ENCODE data around the gene TTLL8.

TTLL8 gene

DNA sequence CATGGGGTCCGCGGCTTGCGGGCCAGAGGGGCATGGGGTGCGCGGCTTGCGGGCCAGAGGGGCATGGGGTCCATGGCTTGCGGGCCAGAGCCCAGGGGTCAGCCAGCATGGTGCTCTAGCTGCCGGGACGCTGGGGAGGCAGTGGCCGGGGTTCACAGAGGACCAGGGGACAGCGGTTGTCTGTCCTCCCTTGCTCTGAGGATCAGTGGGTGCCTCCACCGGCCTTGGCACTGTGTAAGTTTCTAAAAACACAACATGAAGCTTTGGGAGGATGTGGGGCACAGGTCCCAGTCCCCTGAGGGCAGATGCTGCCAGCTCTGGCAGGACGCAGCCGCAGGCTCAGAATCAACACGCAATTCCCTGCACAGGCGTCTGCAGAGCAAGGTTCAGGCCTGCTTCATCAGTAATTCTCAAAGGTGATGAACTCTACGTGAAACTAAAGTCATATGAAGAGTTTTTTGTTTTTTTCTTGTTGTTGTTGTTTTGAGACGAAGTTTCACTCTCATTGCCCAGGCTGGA is 24.2 kb upstream of the TTLL8 start:
- DNase-seq: no peak

DNA sequence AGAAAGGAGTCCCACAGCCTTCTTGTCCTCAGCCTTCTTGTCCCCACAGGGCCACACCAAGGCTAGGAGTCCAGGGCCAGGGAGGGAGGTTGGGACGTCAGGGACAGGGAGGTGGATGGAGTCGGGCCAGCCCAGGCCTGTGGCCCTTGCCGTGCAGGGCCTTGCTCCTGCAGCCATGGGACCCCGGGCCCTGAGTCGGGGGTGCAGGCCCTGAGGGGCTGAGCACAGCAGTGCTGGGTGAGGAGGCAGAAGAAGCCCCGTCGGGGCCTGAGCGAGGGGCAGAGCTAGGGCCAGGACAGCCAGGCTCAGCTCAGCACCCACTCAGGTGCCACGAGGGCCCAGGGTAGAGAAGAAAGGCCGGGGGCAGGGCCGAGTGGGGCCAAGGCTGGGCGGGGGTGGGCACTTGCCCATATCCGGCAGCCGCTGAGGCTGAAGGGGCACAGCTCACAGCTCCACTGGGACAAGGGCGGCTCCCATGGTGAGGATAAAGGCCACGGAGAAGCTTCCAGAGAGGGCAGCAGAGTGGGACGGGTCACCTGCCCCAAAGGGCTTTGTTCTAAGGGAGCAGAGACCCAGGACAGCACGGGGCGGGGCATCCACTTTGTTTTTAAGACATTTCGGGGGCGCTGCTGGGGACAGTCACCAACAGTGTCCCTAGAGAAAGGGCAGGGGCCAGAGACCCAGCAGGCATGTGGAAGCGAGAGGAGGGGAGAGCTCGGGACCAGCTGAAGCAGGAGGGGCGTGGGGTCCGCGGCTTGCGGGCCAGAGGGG is 23.5 kb upstream of the TTLL8 start:
- no peak for DNase-seq

GRCh38 chr22:50080077-50080465 is 22.0 kb upstream of the TTLL8 start:
- no peak for DNase-seq

- DNase-seq: no peak
Observed at GRCh38 chr22:50078761-50079160, 20.7 kb upstream of the TTLL8 start.

DNA sequence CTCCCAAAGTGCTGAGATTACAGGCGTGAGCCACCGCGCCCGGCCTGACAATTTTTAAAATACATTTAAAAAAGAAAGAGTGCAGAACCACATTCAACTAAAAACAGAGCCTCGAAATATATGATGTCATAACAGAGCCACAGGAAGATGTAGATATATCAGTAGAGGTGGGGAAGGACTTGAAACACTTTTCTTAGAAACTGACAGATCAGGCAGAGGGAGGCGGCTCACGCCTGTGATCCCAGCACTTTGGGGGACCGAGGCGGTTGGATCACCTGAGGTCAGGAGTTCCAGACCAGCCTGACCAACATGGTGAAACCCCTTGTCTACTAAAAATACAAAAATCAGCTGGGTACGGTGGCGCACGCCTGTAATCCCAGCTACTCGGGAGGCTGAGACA is 20.1 kb upstream of the TTLL8 start:
- DNase-seq: no peak

GRCh38 chr22:50076646-50077535 is 18.8 kb upstream of the TTLL8 start:
- no peak for DNase-seq

DNA sequence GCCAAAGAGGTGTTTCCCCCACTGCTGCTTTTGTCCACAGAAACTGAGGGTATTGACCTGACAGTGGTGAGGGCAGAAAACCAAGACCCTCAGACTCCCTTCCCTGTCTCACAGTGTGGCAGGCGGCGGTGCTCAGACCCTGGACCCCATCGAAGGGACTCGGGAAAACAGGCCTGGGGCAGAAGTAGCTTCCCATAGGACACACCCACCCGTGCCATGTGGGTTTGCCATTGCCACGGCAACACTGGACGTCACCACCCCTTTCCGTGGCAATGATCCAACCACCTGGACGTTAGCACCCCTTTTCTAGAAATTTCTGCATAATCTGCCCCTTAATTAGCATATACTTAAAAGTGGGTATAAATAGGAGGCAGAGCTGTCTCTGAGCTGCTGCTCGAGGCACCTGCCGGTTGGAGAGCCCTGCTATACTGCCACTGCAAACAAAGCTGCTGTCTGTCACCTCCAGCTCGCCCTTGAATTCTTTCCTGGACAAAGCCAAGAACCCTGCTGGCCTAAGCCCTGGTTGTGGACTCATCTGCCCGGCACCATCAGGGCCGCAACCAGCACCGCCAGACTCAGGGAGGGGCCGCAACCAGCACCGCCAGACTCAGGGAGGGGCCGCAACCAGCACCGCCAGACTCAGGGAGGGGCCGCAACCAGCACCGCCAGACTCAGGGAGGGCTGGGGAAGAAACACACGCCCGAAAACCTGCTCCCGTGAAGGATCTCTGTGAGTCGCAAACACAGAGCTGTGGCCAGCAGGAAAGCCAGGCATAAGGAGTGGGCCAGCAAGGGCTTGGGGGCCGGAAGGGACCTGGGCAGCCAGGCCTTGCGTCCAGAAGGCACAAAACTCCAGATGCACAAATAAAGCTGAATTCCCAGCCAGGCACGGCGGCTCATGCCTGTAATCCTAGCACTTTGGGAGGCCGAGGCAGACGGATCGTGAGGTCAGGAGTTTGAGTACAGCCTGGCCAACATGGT is 16.7 kb upstream of the TTLL8 start:
- DNase-seq: peak; percentile 5

DNA sequence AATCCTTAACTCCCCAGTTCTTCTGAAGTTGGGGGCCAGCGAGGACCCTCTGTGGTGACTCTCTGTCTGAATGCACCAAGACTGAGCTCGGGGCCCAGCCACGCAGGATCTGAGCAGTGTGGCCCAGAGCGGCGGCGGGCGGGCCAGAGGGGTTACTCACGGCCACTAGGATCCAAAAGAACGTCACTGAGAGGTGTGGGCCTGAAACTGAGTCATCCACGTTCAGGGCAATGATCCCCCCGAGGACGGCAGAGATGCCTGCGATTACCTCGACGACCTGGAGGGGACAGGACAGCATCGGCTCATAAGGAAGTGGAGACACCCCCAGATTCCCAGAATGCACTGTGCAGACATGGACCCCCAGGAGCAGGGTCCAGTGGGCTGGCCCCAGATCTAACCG is 16.0 kb upstream of the TTLL8 start:
- DNase-seq: no peak

- no peak for DNase-seq
Observed at GRCh38 chr22:50072714-50073538, 14.8 kb upstream of the TTLL8 start.

GRCh38 chr22:50072167-50072555 is 14.1 kb upstream of the TTLL8 start:
- no peak for DNase-seq

DNA sequence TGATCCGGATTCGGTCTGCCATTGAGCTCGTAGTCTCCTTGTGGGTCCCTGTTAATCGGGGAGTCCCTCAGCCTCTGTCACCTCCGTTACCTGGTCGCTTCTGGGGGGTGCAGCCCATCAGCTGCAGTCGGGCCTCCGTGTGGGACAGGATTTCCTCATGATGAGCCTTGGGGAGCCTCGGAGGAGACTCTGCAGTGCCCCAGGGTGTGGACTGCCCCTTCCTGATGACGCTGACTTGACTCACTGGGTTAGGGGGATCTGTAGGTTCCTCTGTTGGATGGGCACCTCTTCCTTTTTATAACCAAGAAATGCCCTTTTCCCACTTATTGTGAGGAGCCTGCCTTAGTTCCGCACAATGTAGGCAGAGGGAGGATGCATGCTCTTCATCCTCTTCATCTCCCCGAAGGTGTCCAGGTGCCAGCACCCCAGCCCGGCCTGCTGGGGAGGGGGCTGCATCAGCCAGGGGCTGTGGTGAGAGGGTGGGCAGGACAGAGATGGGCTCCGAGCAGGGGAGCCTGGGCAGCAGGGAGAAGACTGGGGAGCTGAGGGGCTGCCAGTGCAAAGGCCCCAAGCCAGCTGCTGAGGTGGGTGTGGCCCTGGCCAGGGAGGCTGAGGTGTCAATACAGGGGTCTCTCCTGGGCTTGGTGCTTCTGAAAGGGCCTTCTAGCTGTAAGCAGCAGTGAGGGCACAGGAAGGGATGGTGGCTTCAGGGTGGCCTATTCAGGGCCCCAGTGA is 13.5 kb upstream of the TTLL8 start:
- no peak for DNase-seq

- DNase-seq: no peak
Observed at GRCh38 chr22:50070366-50070765, 12.3 kb upstream of the TTLL8 start.

DNA sequence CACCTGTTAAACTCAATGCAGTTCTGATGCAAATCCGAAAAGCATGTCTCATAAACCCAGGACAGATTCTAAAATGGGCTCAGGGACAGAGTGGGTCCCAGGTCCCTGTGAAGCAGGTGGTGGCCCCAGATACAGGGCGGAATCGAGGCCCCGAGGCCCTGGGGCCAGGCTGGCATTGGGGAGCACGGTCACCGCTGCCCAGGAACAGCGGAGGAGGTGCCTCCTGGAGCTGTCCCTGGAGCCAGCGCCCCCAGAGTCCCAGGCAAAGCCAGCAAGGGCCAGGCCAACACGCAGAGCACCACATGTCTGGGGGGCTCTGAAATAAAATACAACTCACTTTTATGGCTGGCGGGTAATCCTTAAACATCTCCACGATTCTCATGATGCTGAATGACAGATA is 10.0 kb upstream of the TTLL8 start:
- no peak for DNase-seq

DNA sequence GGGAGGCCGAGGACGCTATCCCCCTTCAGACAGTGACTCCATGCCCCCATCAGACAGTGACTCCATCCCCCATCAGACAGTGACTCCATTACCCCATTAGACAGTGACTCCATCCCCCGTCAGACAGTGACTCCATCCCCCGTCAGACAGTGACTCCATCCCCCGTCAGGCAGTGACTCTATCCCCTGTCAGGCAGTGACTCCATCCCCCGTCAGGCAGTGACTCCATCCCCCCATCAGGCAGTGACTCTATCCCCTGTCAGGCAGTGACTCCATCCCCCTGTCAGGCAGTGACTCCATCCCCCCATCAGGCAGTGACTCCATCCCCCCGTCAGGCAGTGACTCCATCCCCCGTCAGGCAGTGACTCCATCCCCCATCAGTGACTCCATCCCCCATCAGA is 9.1 kb upstream of the TTLL8 start:
- no peak for DNase-seq

GRCh38 chr22:50064453-50064852 is 6.4 kb upstream of the TTLL8 start:
- no peak for DNase-seq

GRCh38 chr22:50063589-50064393 is 5.7 kb upstream of the TTLL8 start:
- no peak for DNase-seq

DNA sequence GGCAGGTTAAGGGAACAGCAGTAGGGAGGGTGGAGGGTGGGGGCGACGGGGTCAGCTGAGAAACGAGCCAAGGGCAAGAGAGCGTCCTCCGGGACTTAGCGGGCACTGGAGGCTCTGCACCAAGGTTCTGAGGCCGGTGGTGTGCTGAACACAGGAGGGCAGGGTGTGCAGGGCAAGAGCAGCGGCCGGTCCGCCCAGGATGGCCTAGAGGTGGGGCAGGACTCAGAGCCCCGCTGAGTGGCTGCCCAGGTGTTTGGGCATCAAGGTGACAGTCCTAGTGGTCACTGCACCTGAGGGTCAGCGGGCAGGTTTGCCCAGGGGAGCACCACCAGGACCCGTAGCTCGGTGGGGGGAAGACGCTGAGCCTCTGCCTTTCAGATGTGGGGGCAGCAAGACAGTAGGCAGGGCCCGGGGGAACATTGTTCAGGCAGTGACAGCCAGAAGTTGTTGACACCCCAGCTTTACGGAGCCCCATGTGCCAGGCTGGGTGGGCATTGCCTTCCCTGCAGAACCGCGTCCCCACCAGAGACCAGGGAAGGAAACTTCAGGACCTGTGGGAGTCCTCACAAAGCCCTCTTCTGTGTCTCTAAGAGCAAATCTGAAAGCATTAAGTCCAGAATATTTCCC is 4.5 kb upstream of the TTLL8 start:
- DNase-seq: no peak

DNA sequence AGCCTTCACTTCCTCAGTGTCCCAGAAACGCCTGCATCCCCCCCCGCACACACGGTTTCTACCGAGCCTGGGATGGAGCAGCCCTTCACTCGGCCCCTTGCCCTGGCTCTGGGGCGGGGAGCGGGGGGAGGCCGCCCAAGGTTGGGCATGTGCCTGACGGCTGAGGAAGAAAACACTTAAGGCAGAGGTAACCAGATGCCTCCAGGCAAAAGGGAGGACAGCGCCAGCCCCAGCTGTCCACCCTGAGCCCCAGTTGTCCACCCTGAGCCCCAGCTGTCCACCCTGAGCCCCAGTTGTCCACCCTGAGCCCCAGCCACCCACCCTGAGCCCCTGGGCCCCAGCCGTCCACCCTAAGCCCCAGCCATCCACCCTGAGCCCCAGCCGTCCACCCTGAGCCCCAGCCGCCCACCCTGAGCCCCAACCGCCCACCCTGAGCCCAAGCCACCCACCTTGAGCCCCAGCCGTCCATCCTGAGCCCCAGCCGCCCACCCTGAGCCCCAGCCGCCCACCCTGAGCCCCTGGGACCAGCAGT is 3.8 kb upstream of the TTLL8 start:
- no peak for DNase-seq

DNA sequence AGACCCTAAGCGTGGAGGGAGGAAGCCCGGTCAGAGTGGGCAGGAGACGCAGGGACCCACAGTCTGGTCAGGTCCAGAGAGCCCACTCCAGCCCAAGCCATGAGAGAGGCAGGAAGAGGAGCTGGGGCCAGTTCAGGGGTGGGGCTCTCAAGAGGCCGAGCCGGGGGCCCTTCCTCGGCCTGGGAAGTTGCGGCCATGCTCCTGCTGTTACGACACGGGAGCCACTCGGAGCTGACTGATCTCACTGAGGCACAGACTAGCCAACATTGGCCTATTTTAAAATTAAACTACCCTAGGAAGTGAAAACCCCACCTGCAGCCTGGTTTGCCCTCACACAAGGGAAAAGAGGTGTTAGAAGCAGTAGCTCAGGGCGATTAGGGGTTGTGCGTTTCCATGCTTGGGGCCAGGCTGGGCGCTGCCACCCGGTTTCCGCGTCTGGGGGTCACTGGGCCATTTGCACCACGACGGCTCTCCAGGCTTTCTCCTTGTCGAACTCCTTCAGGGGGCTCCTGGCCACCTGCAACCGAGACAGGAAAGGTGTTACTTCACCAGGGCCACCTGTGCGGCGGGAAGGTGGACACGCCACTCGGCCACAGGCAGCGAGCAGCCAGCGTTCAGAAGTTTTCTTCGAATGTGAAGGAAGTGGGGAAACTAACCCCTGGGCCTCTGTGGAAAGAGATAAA is 3.2 kb upstream of the TTLL8 start:
- DNase-seq: no peak

Data from NCI-H1092 (cell line).